HG02973 (cell line): ENCODE results near the gene TNRC6C.
"Not testable (repeated sequence)": the region's sequence is repeated elsewhere in the genome, so short reads cannot be mapped to it uniquely, and the experiment has no call there.

ENCODE experiments used
- ATAC-seq: cut with Tn5 transposase; IDR thresholded peaks from one replicate; pipeline ENCODE4 v1.9.1; 2021; ENCODE audit warnings: moderate library complexity; ENCODE audit not compliant: unreplicated experiment

Gene TNRC6C

DNA sequence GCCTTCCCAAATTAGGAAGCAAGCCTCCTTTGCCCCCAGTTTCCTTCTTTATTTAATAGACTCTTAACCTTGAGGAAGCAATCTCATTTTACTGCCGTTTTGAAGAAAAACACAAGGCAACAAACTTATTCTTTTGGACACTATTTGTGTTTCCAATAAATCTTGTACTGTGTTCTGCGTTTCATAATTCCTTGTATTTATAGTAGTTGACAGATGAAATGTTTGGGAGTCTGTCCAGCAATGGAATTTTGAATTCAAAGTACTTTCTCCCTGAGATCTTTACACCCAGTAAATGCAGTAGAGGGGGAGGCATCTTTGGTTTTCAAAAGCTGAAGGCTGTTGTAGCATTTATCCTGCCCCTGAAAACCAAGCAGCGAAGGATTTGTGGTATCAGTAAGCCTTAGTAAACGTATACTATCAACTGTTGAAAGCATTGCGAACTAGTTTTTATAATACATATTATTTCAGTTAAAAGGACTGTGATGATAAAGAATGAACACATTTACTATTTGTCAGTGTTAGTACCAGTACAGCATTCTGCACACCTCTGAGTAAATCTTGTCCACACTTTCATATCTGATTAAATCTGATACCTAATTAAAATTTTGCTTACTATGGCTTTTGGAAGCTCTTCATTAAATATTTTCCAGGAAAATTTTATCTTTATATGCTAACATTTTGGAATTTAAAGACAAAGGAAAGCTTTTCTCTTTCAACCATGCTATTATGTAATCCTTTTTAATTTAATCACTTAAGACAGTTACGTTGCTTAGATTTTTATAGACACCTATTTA lies 83.1 kb downstream of the TNRC6C start:
- ATAC-seq = no peak

- no peak for ATAC-seq
These were observed 84.0 kb downstream of the TNRC6C start for GRCh38 chr17:78042542-78042941.

- no peak for ATAC-seq
These were observed 84.5 kb downstream of the TNRC6C start for GRCh38 chr17:78043031-78043430.

GRCh38 chr17:78044280-78044835 lies 85.9 kb downstream of the TNRC6C start:
- no peak for ATAC-seq

- no peak for ATAC-seq
These were observed 86.8 kb downstream of the TNRC6C start for GRCh38 chr17:78045316-78045715.

DNA sequence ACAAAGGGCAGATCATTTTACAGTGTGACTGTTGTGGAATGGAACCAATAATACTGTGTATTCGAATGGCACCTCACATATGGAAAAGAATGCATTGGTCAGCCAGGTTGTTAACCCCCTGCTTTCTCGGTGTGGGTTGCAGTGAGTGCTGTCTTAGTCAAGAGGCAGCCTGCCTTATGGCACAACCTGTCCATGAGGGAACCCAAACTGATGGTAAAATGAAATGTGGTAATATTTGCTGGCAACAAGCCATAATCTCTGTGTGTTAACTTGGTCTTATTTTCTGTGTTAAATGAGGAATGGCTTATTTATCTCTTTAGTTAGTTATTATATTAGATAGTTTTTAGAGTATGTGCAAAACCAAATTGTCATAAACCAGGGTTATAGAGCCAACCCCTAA lies 88.4 kb downstream of the TNRC6C start:
- no peak for ATAC-seq

- ATAC-seq = no peak
These were observed 90.1 kb downstream of the TNRC6C start for GRCh38 chr17:78048346-78049292.

- ATAC-seq = no peak
These were observed 91.1 kb downstream of the TNRC6C start for GRCh38 chr17:78049609-78050008.

GRCh38 chr17:78051186-78051972 lies 92.9 kb downstream of the TNRC6C start:
- ATAC-seq = no peak

DNA sequence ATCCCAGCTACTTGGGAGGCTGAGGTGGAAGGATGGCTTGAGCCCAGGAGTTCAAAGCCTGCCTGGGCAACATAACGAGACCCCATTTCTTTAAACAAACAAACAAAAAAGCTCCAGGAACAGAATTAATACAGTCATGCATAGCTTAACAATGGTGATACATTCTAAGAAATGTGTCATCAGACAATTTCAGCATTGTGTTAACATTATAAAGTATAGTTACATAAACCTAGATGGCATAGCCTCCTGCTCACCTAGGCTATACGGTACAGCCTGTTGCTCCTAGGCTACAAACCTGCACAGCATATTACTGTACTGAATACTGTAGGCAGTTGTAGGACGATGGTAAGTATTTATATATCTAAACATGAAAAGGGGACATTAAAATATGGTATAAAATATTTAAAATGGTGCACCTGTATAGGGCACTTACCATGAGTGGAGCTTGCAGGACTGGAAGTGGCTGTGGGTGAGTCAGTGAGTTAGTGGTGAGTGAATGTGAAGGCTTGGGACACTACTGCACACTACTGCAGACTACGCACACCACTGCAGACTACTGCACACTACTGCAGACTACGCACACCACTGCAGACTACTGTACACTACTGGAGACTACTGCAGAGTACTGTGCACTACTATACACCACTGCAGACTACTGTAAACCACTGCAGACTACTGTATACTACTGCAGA lies 95.4 kb downstream of the TNRC6C start:
- ATAC-seq = no peak

DNA sequence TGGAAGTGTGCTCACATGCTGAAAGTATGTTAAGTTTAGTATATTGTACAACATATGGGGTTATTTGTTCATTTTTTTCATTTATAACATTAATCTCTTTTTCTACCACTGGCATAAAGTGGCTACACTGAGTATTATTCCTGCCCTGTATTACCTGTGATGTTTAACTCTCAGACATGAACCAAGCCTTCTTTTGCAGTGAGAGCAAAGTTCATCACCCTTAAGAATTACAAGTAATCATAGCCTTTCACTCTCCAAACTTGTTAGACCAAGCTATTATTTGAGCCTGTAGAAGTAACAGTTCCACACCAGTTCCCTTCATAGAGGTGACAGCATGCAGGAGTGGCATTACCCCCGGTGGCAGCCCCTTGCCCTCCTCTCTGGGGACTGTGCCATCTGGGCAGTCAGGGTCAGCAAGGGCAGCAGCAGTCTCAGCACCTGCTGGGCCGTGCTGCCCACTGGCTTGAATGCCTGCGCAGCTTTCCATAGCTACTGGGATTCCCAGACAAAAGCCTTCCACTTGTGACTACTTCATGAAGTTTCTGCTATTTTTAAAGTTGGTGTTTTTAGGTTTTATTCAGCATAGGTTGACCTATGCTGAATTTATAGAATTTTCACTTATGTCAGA lies 98.7 kb downstream of the TNRC6C start:
- ATAC-seq = no peak

DNA sequence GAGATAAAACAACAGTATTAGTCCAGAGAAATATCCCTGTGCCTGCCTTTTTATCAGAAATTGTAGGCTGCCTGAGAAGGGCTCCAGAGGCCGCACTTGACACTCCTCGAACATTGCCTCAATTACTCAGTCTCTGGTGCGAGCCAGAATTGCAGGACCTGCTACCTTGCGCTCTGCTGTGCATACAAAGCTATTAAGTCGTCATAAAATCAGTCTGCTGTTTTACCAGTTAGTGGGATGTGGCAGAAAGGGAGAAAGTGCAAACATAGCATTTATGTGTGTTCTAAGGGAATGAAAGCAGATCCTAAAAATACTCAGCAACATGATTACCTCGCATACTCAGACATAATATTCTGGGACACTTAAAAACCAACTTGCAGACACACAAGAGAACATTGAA lies 99.5 kb downstream of the TNRC6C start:
- ATAC-seq = no peak

DNA sequence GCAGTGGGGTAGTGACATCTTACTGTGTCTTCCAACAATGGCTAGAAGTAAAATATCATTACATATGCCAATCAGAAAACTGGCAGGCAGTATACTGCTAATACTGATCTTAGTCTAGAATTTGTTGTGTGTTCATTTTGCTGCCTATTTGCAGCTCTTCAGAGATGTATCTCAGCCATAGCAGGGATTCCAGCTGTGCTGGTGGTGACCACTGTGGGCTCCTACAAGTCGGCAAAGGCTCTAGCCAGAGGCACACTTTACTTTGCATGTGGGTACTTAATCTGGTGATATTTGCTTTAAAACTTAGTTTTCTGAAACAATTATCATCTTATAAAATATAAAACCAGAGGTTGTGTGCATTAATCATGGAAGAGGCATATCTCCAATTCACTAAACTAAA lies 100.1 kb downstream of the TNRC6C start:
- ATAC-seq = no peak

DNA sequence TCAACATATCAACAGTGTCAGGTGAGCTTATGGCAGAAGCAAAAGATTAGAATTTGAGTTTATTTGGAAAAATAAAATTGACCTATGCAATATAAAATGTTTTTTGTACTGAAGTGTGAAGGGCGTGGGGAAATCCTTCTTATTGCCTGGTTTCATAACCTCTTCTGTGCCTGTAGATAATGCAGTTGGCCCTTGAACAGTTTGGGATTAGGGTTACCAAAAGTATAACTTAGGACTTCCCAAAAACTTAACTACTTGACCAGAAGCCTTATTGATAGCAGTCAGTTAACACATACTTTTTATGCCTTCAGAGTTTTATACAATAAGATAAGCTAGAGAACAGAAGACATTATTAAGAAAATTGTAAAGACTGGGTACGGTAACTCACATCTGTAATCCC lies 104.1 kb downstream of the TNRC6C start:
- no peak for ATAC-seq

GRCh38 chr17:78063489-78063888 lies 105.0 kb downstream of the TNRC6C start:
- no peak for ATAC-seq

GRCh38 chr17:78064708-78065107 lies 106.2 kb downstream of the TNRC6C start:
- no peak for ATAC-seq

DNA sequence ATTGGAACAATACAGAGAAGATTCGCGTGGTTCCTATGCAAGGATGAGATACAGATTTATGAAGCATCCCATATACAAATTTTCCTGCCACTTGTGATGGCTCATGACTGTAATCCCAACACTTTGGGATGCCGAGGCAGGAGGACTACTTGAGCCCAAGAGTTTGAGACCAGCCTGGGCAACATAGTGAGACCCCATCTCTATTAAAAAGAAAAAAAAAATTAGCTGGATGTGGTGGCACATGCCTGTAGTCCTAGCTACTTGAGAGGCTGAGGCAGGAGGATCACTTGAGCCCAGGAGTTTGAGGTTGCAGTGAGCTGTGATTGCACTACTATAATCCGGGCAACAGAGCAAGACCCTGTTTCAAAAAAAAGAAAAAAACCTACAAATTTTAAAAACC lies 108.5 kb downstream of the TNRC6C start:
- not testable (repeated sequence) for ATAC-seq

DNA sequence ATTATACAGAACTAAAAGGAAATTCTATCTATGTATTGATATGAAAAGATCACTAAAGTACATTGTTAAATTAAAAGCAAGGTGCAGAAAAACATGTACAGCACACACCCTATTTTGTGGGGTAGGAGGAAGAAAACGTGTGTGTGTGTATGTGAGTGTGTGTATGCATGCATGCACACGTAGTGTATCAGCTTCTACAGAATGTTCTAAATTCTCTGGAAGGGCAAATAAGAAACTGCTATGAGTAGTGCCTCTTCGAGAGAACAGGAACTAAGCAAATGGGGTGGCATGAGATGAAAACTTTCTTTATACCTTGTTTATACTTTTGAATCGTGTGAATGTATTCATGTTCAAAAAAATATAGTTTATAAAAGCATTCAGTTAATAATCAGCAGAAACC lies 111.2 kb downstream of the TNRC6C start:
- ATAC-seq = no peak

DNA sequence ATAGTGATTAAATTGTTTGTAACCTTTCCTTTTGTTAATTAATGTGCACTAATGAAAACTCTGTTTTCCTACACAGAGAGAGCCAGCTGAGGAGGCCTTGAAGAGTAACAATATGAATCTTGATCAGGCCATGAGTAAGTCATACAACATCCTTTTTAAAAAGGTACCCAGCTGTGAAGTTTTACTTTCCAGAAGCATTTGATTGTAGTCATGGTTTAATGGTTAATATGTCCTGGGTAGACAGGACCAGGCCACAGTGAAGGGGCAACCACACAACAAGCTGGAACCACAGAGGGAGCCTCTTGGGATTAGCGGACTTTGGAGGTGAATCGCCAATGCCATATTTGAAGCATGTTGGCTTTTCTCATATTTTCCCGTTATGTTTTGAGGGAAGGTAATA lies 114.5 kb downstream of the TNRC6C start:
- no peak for ATAC-seq

- no peak for ATAC-seq
These were observed 116.5 kb downstream of the TNRC6C start for GRCh38 chr17:78075011-78075410.
